Right hindlimb (tissue), 1 donor: Measurements from ENCODE around the gene DDX39A.
"Not testable (repeated sequence)": the region's sequence is repeated elsewhere in the genome, so short reads cannot be mapped to it uniquely, and the experiment has no call there.

ENCODE experiments used
- DNase-seq: peaks from one replicate; pipeline ENCODE4 v3.0.0-alpha.2; 2018

The DDX39A gene

GRCh38 chr19:14419106-14419813 lies at the start of gene DDX39A:
Gene DDX39A, minus strand, starts transcription at chr19:14419341. Its CDS starts 6,121 bp downstream, at chr19:14413220.
- DNase-seq: peak; percentile 99

GRCh38 chr19:14467816-14468215 lies 48.7 kb upstream of the DDX39A start:
- DNase-seq: no peak

GRCh38 chr19:14467391-14467790 lies 48.2 kb upstream of the DDX39A start:
- no peak for DNase-seq

GRCh38 chr19:14463747-14464146 lies 44.6 kb upstream of the DDX39A start:
- no peak for DNase-seq

GRCh38 chr19:14462401-14462800 lies 43.3 kb upstream of the DDX39A start:
- not testable (repeated sequence) for DNase-seq

DNA sequence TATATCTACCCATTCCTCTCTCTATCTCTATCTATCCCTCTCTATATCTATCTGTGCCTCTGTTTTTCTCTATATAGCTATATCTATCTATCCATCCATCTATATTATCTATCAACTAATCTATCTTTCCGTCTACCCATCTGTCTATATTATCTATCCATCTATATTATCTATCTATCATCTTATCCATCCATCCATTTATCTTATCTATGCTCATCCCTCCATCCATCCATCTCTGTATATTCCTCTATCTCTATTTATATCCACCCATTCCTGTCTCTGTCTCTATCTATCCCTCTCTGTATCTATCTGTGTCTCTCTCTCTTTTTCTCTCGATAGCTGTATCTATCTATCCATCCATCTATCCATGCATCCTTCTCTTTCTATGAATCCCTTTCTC lies 41.8 kb upstream of the DDX39A start:
- no peak for DNase-seq

DNA sequence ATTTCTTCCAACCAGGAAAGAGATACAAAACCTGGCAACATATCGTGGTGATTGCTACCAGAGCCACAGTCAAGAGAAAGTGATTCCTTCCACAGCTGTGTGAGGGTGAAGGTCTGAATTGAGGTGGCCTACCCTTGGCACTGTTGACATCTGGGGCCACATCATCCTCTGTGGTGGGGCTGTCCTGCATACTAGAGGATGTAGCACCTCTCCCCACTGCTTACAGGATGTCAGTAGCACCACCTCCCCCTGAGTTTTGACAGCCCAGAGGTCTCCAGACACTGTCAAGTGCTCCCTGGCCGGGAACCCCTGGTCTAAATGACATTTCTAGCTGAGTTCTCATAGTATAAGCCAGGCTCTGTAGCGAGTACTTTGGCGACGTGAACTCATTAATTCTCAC lies 40.6 kb upstream of the DDX39A start:
- no peak for DNase-seq

DNA sequence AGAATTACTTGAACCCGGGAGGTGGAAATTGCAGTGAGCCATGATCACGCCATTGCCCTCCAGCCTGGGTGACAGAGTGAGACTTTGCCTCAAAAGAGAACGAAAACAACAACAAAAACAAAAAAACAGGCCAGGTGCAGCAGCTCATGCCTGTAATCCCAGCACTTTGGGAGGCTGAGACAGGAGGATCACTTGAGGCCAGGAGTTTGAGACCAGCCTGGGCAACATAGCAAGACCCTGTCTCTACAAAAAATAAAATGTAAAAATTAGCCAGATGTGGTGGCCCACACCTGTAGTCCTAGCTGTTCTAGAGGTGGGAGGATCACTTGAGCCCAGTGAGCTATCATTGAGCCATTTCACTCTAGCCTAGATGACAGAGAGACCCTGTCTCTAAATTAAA lies 33.2 kb upstream of the DDX39A start:
- not testable (repeated sequence) for DNase-seq

- no peak for DNase-seq
Observed at GRCh38 chr19:14450876-14451275, 31.7 kb upstream of the DDX39A start.

- DNase-seq: no peak
Observed at GRCh38 chr19:14450168-14450874, 31.2 kb upstream of the DDX39A start.

GRCh38 chr19:14449321-14449720 lies 30.2 kb upstream of the DDX39A start:
- DNase-seq: no peak

DNA sequence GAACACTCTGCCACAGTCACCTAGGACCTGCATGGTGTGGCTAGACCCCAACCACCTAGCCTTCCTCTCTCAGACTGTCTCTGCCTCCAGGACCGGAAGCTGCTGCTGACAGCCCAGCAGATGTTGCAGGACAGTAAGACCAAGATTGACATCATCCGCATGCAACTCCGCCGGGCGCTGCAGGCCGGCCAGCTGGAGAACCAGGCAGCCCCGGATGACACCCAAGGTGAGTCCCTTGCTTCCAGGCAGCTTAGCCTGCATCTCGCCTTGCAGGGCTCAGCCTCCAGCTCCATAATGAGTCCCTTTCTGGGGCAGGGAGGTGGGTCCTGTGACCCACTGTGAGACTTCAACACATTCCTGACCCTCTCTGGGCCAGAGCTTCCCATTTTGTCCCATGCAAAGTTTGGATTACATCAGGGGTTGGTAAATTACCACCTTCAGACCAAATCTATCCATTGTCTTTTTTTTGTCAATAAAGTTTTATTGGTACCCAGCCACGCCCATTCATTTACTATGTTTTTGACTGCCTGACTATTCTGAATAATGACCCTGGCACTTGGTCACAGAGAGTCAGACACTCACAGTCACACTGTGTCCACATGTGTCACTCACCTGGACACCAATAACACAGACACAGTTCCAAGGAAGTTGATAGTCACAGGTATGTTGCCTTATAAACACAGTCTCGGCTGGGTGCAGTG lies 27.3 kb upstream of the DDX39A start:
- DNase-seq: no peak

GRCh38 chr19:14443632-14444216 lies 24.6 kb upstream of the DDX39A start:
- no peak for DNase-seq

- DNase-seq: no peak
Observed at GRCh38 chr19:14442891-14443631, 23.9 kb upstream of the DDX39A start.

- DNase-seq: peak; percentile 71
Observed at GRCh38 chr19:14441041-14441938, 22.1 kb upstream of the DDX39A start.

DNA sequence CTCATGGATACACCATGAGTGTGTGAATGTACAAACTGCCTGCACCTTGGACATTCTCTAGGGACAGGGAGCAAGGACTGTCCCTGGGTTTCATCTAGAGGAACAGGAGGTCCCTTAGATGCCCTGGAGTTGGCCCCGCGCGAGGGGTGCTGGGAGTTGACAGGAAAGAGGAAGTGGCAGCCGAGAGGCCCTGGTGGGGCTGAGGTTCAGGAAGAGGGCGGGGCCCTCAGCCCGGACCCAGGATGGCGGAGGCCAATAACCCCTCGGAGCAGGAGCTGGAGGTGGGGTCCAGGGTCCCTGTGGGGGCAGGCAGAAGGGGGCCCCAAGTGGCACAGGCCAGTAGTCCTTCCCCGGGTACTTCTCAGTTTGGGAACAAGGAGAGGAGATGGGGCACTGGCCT lies 20.9 kb upstream of the DDX39A start:
- peak; percentile 41 for DNase-seq

GRCh38 chr19:14439014-14439413 lies 19.9 kb upstream of the DDX39A start:
- no peak for DNase-seq

DNA sequence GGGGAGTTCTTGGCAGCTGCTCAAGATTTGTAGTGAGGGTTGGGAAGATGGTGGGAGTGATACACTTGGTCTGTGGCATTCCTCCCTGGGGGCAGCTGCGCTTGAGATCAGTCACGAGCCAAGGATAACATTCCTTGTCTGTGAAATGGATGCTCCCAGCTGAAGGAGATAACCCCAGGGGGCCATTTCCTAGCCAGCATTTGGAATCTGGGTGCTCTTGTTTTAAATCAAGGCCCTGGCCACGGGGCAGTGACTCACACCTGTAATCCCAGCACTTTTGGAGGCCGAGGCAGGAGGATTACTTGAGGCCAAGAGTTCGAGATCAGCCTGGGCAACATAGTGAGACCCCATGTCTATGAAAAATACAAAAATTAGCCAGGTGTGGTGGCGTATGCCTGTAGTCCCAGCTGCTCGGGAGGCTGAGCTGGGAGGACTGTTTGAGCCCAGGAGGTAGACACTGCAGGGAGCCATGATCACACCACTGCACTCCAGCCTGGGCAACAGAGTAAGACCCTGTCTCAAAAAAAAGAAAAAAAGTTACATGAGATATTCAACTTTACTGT lies 18.5 kb upstream of the DDX39A start:
- no peak for DNase-seq

DNA sequence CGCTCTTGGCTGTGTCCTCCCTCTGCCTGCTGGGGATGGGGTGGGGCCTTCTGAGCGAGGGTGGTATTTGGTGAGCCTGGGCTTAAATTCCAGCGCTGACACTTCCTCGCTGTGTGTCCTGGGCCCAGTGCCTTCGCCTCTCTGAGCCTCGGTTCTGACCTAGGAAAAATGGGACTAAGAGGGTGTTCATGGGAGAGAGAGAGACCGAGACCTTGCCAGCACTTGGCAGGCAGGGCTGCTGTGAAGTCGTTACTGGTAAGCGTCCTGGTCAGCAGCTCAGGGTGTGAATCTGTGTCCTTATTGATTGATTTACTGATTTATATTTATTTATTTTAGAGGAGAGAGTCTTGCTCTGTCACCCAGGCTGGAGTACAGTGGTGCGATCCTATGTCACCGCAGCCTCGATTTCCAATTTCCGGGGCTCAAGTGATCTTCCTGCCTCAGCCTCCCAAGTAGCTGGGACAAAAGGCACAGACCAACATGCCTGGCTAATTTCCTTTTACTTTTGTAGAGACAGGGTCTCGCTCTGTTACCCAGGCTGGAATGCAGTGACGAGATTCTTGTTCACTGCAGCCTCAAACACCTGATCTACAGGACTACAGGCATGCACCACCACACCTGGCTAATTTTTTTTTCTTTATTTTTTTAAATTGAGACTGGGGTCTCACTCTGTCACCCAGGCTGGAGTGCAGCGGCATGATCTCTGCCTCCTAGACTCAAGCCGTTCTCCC lies 16.3 kb upstream of the DDX39A start:
- DNase-seq: no peak

- DNase-seq: no peak
Observed at GRCh38 chr19:14434543-14435319, 15.6 kb upstream of the DDX39A start.
